HG02610 (cell line): Measurements from ENCODE around the gene ALG11.
"Not testable (repeated sequence)": the region's sequence is repeated elsewhere in the genome, so short reads cannot be mapped to it uniquely, and the experiment has no call there.

ENCODE experiments used
- ATAC-seq: cut with Tn5 transposase; IDR thresholded peaks from one replicate; pipeline ENCODE4 v1.9.1; 2021; ENCODE audit warnings: mild to moderate bottlenecking, moderate library complexity; ENCODE audit not compliant: unreplicated experiment

The ALG11 gene, protein sequence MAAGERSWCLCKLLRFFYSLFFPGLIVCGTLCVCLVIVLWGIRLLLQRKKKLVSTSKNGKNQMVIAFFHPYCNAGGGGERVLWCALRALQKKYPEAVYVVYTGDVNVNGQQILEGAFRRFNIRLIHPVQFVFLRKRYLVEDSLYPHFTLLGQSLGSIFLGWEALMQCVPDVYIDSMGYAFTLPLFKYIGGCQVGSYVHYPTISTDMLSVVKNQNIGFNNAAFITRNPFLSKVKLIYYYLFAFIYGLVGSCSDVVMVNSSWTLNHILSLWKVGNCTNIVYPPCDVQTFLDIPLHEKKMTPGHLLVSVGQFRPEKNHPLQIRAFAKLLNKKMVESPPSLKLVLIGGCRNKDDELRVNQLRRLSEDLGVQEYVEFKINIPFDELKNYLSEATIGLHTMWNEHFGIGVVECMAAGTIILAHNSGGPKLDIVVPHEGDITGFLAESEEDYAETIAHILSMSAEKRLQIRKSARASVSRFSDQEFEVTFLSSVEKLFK

DNA sequence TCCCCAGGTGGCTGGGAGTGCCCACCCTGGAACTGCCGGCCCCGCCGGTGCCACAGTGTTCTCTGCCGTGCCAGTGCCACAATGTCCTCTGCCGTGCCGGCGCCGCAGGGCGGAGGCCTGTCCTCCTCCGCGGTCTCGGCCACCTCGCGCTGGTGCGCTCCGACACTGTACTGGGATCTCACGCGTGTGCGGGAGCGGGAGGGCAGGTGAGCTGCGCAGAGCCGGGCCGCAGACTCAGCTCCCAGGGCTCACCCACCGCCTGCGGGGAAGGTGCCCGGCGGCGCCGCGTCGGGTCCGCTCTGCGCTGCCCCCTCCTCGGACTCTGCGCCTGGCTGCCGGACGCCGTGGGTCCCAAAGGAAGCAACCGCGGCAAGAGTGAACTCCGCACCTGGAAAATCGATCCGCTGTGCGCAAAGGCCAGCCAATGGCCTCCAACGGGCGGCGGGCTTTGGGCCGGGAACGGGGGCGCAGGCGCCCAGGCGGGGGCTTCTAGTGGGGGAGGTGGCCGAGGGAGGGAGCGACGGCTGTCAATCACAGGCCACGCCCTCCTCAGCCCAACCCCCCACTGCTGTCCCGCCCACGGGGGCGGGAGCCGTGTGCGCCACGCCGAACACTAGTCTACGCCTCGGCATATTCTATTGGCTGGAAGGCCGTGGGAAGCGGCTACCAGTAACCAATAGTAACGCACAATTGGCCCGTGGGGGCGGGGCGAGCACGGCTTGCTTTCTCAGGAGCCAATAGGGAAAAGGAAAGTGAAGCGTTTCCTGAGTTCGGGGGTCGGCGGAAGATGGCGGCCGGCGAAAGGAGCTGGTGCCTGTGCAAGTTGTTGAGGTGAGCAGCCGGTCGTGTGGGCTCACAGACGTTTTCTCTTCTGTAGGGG is at the start of gene ALG11:
Gene ALG11, plus strand, starts transcription at position 767 of the 880 bp plus-strand sequence. Its CDS starts 21 bp downstream, at position 788.
- ATAC-seq, result peak; percentile 100

DNA sequence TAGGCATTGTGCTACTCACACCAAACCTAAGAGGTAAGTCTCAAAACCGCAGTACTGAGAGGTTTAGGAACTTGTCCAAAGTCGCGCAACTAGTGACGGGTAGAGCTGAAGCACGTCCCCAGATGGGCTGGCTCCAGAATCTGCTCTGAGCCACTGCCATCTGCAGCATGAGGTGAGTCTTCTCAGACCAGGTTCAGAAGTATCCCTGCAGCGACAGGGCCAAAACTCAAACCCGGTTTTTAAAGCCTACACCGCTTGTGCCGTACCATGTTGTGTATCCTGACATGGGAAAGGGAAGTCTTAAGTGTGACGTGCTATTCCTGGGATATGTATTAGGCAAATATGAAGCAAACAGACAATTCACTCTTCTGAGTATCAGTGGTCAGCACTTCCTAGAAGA is 46.0 kb upstream of the ALG11 start:
- no peak for ATAC-seq

DNA sequence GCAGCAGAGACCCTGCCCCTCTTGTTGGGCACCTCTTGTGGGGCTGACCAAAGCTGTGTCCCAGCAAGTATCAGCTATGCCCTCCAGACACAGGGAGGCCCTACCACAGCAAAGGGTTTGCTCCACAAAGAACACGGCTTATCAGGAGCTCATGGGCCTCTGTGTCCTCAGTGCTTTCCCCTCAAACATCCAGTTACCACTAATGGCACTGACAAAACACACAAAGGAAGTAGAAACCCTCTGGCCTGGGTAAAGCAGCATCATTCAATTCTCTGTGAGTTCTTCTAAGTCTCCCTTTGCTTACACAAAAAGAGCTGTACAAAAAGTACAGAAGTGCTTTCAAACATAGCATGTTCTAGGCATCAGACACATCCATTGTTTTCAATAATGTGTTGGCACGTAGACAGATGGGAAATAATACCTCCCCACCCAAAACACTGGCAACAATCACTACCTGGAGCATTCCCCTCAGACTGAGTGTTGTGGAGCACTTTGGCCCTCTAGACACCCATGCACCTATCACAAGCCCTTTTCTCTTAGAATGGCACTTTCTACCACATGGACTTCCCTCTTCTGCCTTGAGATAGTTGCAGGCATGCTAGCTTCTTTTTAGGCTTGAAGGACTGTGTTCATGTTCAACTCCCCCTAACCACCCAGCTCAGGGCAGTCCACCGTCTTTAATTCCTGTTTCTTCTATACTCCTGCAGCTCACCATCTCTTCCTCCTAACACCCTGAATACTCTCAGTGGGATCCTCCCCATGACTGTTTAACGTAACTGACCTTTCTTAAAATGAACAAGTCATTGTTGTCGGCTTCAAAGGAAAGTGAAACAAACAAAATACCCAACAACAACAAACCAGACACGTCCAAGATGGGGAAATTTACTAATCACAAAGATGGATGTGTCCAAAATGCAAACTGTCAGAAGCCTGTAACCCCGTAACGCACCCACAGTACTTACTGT is 44.4 kb upstream of the ALG11 start:
- ATAC-seq, result no peak

DNA sequence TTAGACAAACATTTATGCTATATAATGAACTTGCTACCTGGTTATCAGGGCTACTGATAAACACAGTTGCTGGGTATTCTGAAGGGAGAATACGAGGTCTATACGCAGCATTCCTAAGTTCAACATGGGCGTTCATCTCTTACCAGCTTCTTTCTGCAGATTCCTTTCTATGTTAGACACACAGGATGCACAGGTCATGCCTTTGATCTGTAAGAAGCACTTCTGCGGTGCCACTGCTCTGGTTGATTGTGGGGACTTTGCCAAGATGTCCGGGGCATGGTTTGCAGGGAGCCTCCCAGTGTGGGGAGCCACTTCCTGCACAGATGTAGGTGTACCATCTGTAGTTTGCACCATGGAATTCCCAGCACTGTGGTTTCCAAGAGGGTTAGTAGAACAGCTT is 41.8 kb upstream of the ALG11 start:
- ATAC-seq, result no peak

DNA sequence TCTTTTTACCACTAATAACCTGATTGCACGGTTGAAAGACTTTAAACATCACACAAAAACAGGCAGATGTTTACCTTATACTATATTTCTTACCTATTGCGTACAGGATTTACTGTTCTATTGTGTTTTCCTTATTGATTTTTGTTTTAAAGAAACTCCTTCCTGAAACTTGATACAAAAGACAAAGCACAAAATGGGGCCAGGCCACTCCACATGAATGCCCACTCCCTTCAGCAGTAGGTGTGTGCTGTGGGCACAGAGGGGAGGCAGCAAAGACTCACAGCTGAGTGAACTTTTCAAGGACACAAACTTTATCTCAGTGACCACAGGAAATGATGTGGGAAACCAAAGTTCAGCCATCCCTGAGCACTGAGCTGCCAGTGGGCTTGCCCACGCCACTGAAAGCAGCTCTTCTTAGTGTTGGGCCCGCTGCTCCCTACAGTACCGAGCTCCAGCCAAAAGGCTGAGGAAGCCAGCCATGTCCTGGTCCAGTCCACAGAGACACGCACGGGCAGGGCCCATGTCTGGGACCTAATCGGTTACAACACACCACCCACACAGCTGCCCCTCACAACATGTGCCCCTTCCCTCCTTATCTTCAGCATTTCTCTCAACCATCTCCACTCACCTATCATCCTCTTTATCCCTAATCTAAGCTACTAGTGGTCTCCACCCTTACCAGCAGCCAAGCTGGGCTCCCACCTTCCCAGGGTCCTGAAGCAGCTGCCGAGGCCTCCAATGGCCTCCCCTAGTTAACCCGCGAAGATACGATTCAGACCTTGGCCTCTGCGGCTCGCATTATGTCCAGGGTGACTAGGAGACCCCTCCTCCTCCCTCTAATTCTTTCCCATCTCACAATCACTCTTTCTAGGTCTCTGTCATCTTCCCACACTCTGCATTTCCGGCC is 40.4 kb upstream of the ALG11 start:
- no peak for ATAC-seq

DNA sequence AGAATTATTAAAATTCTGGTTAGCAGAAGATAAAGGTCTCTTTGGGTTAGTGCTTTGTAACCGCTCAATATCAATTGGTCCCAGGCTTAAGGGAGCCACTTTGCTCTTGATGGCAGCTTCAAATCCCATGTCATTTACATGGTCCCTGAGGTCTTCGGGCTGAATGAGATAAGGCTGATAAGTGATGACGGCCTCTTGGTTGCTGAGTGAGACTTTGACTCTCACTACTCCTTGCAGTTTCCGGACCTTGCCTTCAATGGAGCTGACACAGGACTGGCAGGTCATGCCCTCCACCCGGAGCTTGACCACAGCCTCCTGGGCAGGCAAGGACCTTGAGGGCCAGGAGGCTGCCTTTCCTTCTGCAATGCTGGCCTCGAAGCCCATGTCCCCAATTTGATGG is 37.7 kb upstream of the ALG11 start:
- ATAC-seq, result no peak

DNA sequence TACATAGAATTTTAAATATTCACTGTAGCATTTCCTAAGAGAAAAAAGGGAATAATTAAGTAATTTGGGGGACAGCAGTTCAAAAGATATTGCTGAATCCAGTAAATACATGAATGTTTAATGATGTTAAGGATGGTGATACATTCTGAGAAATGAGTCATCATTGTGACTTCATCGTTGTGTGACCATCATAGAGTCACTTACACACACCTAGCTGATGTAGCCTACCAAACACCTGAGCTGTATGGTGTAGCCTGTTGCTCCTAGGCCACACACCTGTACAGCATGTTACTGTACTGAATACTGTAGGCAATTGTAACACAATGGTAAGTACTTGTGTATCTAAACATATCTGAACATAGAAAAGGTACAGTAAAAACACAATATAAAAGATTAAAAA is 35.8 kb upstream of the ALG11 start:
- no peak for ATAC-seq

DNA sequence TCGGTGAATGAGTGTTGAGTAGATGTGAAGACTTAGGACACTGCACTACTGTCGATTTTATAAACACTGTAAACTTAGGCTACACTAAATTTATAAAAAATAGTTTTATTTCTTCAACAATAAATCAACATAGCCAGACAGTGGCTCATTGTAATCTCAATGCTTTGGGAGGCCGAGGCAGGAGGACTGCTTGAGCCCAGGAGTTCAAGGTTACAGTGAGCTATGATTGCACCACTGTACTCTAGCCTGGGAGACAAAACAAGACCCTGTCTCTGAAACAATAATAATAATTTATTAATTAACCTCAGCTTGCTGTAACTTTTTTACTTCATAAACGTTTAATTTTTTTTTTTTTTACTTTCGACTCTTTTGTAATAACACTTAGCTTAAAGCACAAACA is 35.3 kb upstream of the ALG11 start:
- no peak for ATAC-seq

DNA sequence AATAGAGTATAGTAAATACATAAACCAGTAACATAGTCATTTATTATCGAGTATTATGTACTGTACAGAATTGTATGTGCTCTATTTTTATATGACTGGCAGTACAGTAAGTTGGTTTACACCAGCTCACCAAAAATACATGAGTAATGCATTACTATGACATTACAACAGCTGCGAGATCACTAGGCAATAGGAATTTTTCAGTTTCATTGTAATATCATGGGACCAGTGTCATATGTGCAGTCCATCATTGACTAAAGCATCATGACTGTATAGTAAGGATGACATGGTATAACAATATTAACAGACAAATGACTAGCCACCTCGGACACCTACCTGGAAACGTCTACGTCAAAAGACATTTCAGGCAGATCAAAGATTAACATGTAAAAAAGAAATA is 34.6 kb upstream of the ALG11 start:
- no peak for ATAC-seq

DNA sequence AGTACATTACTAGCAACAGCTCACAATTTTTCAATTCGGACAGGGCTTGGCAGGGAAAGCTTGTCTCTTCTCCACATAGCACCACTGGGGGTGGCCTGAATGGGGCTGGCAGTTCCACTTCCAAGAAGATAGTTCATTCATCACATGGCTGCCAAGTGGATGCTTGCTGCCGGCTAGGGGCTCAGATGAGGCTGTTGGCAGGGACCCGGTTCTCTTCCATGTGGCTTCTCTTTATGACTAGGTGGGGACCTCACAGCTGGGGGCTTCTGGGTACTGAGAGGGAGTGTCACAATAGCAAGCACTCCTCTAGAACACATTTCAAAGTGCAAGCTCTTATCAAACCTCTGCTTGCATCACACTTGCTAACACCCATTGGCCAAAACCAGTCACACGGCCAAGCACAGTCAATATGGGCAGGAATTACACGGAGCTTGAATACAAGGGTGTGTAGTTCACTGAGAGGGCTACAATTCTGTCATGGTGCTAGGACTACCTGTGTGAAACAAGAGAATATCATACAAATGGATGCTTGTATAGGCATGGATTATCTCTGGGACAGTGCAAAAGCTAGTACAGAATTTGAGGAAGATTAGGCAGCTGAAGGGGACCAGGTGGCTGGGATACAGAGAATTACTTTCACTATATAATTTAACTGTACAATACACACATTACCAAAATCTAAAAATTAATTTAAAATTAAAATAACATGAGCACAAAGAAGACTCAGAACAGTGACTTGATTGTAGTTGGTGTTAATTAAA is 33.2 kb upstream of the ALG11 start:
- ATAC-seq, result no peak

DNA sequence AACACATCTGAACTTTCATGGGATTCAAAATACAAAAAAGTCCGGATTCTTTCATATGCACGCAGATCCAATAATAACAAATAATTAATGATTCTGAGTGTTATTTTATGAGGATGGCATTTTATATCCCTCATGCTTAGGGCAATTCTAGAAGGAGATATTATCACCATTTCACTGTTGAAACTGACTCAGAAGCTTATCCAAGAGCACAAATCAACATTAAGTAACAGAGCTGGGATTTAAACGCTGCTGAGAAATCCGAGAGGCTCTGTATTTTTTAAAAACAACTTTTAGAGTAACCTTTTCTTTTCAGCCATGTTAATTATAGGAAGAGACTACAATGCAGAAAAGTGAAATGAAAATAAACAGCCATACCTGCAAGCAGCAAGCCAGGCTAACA is 31.3 kb upstream of the ALG11 start:
- no peak for ATAC-seq

DNA sequence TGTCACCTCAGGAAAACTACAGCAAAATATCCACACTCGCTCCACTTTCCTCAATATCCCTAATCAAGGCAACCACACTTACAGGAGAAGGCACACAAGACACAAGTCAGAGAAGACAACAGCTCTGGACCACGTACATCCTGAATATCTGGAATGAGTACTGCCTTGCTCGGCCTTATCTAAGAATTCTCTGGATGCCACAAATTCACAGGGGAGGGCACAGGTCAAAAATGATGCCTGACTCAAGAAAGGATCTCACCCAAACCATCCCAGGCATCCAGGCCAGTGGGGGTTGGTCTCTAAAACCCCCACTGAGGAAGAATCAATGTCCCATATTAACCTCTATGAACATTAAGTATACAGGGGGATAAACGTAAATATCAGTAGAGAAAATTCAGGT is 30.8 kb upstream of the ALG11 start:
- ATAC-seq, result no peak

DNA sequence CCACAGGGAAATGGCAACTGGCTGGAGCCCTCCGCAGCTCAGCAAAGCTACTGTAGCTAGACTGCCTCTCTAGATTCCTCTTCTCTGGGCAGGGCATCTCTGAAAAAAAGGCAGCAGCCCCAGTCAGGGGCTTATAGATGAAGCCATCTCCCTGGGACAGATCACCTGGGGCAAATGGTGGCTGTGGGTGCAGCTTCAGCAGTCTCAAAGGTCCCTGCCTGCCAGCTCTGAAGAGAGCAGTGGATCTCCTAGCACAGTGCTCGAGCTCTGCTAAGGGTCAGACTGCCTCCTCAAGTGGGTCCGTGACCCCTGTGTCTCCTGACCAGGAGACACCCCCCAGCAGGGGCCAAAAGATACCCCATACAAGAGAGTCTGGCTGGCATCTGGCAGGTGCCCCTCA is 28.9 kb upstream of the ALG11 start:
- ATAC-seq, result not testable (repeated sequence)

DNA sequence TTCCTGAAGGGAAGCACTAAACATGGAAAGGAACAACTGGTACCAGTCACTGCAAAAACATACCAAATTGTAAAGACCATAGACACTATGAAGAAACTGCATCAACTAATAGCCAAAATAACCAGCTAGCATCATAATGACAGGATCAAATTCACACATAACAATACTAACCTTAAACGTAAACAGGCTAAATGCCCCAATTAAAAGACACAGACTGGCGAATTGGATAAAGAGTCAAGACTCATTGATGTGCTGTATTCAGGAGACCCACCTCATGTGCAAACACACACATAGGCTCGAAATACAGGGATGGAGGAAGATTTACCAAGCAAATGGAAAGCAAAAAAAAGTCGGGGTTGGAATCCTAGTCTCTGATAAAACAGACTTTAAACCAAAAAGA is 27.3 kb upstream of the ALG11 start:
- not testable (repeated sequence) for ATAC-seq

DNA sequence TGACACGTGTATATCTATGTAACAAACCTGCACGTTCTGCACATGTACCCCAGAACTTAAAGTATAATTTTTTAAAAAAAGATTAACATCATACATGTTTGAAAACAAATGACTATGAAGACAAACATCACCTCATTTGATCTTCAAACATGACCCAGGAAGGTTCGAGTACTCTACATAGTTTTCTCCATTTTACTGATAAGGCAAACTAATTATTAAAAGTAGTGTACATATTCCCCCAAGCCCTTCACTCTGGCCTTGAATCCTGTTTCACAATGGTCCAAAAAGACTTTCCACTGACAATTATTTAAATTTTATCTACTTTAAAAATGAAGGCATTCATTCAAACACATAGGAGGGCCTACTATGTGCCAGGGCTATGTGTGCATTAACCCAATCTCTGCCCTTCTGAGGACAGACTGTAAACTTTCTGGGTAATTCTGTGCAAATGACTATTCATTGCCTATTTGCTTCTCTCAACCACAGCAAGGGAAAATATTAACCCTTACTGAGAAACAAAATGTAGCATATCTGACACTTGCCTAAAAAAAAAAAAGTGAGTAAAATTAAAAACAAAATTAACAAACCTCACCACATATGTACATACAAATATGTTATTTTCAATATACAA is 23.1 kb upstream of the ALG11 start:
- no peak for ATAC-seq

DNA sequence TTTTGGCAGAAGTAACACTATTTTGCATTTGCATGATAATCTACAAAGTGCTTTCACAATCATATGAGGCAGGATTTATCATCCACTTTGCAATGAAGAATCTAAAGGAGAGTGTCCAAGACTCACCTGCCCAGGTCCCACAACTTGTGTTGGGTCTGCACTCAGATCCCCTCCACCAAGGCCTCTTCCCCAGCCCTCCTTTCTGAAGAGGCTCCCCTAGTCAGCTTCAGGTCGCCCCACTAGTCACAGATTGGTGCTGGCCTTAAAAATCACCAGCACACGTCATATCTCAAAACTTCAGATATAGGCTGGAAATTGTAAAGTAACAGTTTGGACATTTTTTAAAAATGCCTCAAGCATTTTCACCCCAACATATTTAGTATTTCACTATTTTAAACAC is 18.5 kb upstream of the ALG11 start:
- no peak for ATAC-seq

DNA sequence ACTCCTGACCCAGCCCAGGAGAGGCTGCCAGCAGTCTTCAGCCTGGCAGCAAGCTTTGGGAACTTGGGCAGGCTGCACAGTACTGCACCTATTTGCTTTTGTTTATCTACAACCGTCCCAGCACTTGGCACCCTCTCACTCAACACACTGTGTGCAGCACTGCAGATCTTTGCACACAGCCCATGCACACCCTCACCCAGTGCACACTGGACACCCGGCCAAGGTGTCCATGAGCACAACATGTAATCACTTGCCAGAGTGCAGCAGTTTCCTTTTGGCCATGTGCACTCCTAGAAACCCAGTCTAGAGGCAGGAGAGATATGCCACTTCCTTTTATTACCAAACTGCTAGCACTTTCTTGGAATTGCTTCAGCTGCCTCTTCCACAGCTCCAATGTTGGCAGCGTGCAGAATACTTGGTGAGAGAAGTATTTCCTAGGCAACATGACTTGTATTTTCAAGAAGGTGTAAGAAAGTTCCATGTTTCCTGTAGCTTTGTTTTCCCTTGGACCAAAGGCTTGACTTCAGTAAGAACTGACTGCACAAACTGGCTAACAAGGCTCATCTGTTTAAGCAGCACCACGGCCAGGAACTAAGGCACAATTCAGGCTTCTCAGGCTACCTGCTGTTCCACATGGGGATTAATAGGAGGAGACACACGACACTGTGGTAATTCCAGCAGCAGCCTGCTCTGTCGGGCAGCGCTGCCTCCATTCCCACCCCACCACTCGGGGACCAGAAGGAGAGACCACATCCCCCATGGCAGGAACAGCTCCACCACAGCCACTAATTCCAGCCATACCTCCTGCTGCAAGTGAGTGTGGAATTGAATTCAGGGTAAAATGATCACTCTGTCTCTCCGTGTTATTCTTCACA is 16.3 kb upstream of the ALG11 start:
- no peak for ATAC-seq

DNA sequence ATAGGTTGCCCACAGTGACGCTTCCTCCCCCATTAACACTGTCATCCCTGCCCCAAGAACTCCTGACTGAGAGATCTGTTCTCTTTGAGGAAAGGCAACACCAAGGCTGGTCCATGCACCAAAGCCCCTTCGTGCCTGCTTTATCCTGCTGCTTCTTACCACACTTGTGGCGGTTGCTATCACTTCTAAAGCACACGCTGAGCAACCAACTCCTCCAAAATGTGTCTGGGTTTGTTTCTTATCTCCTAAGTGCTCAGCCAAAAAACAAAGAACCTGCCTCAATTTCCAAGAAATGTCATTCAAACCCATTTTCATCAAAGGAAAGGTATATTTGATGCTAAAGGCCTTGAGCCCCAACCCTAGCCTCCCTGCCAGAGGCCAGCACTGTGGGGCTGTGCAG is 15.6 kb upstream of the ALG11 start:
- ATAC-seq, result no peak
